Measurements from ENCODE around the gene ST3GAL5. TPM values are rescaled to one million over a fixed set of nuclear protein-coding genes. Genes with fewer than 3 reads are reported as not detected.

Gene ST3GAL5
- total and polyA plus RNA-seq, 2 experiments from 2014 or later = 3.2 to 7.9 TPM

- peaks cover 8% of the 10 kb centered on the region for H3K27me3 Mint-ChIP-seq (ENCODE audit: insufficient read depth, low read depth, poor library complexity)
- no peaks in the 10 kb centered on the region for H3K27me3 ChIP-seq (ENCODE audit: insufficient read depth)
- H3K4me3 Mint-ChIP-seq = no peak overlapping the region
- no peak overlapping the region for H3K4me2 ChIP-seq
- H2AFZ ChIP-seq = no peak overlapping the region
- H3K4me1 Mint-ChIP-seq = no peaks in the 10 kb centered on the region
- peaks cover 6% of the 10 kb centered on the region; the same call in 2 of the 3 replicates for H3K36me3 Mint-ChIP-seq (ENCODE audit: low read depth)
- no peaks in the 10 kb centered on the region for H3K9me2 ChIP-seq (ENCODE audit: insufficient read depth)
- H3K79me2 ChIP-seq (replicated peaks; ENCODE audit: insufficient read depth) = no peaks in the 10 kb centered on the region
- DNase-seq (ENCODE audit: low spot score) = no peak
- H3K4me1 ChIP-seq (ENCODE audit: insufficient read depth) = no peaks in the 10 kb centered on the region
- H3F3A ChIP-seq (replicated peaks; ENCODE audit: low read depth) = no peaks in the 10 kb centered on the region
- no peaks in the 10 kb centered on the region for H3K9me3 Mint-ChIP-seq
- no peaks in the 10 kb centered on the region; the same call in 1 of the 2 replicates for H3K36me3 ChIP-seq (ENCODE audit: insufficient read depth)
- no peak for ATAC-seq
- H3K27ac Mint-ChIP-seq = no peak overlapping the region
- no peak overlapping the region for H3K4me3 ChIP-seq
- H4K20me1 ChIP-seq (replicated peaks; ENCODE audit: insufficient read depth) = no peaks in the 10 kb centered on the region
- TF ChIP-seq JUNB (IDR thresholded peaks at IDR 0.05; ENCODE audit: unreplicated experiment) = no peak
- no peak for TF ChIP-seq STAT1 (IDR thresholded peaks at IDR 0.05; ENCODE audit: unreplicated experiment)
- no peak for TF ChIP-seq CTCF (conservative IDR thresholded peaks at IDR 0.05; ENCODE audit: low read depth in 2 of 2)
- TF ChIP-seq REST (IDR thresholded peaks at IDR 0.05; ENCODE audit: unreplicated experiment) = no peak
- no peak for TF ChIP-seq EZH2phosphoT487 (IDR thresholded peaks at IDR 0.05; ENCODE audit: unreplicated experiment)
- no peak for TF ChIP-seq ZNF331 (CRISPR knock-in tag; IDR thresholded peaks at IDR 0.05; ENCODE audit: low read depth)
- no peak for TF ChIP-seq EZH2 (IDR thresholded peaks at IDR 0.05; ENCODE audit: low read depth, unreplicated experiment)
- TF ChIP-seq ETS1 (IDR thresholded peaks at IDR 0.05) = no peak
- no peak for TF ChIP-seq CREB1 (CRISPR knock-in tag; IDR thresholded peaks at IDR 0.05; ENCODE audit: low read depth)
- no peak for TF ChIP-seq ZNF114 (CRISPR knock-in tag; IDR thresholded peaks at IDR 0.05)
- TF ChIP-seq NANOG (IDR thresholded peaks at IDR 0.05; ENCODE audit: borderline replicate concordance) = no peak
- TF ChIP-seq POLR2AphosphoS5 (IDR thresholded peaks at IDR 0.05; ENCODE audit: low read depth) = no peak
- no peak for TF ChIP-seq ZNF462 (CRISPR knock-in tag; IDR thresholded peaks at IDR 0.05)
- H3K27ac ChIP-seq (ENCODE audit: low read depth) = no peak overlapping the region
Observed at GRCh38 chr2:85852152-85852840, 36.5 kb downstream of the ST3GAL5 start.

Measured in GM23338 (cell line).